Sigmoid colon (tissue), 7 donors: Measurements from ENCODE around the gene CACNG1. TPM values are rescaled to one million over a fixed set of nuclear protein-coding genes. Genes with fewer than 3 reads are reported as not detected.

Experiments used
- DNase-seq: peaks from one replicate; pipeline ENCODE4 v3.0.0-alpha.2; 2019
- H3K27ac ChIP-seq, 4 donors: fragments of 200-600 bp; sonication (generic); one replicate each; pipeline ENCODE4 v1.5.1; 2016 to 2019; ENCODE audit warnings: mild to moderate bottlenecking in 1 of 4
- H3K27me3 ChIP-seq, 3 donors: fragments of 200-600 bp; sonication (generic); one replicate each; pipeline ENCODE4 v1.5.1; 2019; ENCODE audit warnings: mild to moderate bottlenecking in 1 of 3
- H3K36me3 ChIP-seq, 4 donors: fragments of 200-600 bp; sonication (generic); one replicate each; pipeline ENCODE4 v1.5.1; 2016 to 2019
- H3K4me1 ChIP-seq, 4 donors: fragments of 200-600 bp; sonication (generic); one replicate each; pipeline ENCODE4 v1.5.1; 2017 to 2019
- H3K4me3 ChIP-seq, 4 donors: fragments of 200-600 bp; sonication (generic); one replicate each; pipeline ENCODE4 v1.5.1; 2017 to 2019; ENCODE audit warnings: mild to moderate bottlenecking in 2 of 4, moderate library complexity in 1 of 4
- H3K9me3 ChIP-seq, 4 donors: fragments of 200-600 bp in 3 of 4; sonication (generic) in 3 of 4; one replicate each; pipeline versions ENCODE4 v1.5.1 to v1.6.1; 2013 to 2019
- CTCF ChIP-seq, 4 experiments: fragments of 450-650 bp in 3 of 4; fragments of 200-600 bp in 1 of 4; IDR thresholded peaks; one replicate each; pipeline ENCODE4 v1.5.1; 2016 to 2019; ENCODE audit warnings: antibody characterized with exemption in 4 of 4, mild to moderate bottlenecking in 3 of 4, moderate library complexity in 2 of 4
- EP300 ChIP-seq, 4 donors: sonication (generic); formaldehyde crosslinking; IDR thresholded peaks; one replicate each; pipeline ENCODE4 v1.6.1; 2017; ENCODE audit warnings: antibody characterized with exemption in 4 of 4
- POLR2A ChIP-seq, 2 donors: fragments of 450-650 bp; IDR thresholded peaks; one replicate each; pipeline ENCODE4 v1.6.1; 2016; ENCODE audit warnings: antibody characterized with exemption in 2 of 2, mild to moderate bottlenecking in 2 of 2, moderate library complexity in 2 of 2
- POLR2AphosphoS5 ChIP-seq, 4 donors: sonication (generic); formaldehyde crosslinking; IDR thresholded peaks; one replicate each; pipeline ENCODE4 v1.6.1; 2017; ENCODE audit warnings: antibody characterized with exemption in 4 of 4
- WGBS, 2 donors: extraction: QIAGEN DNeasy Blood & Tissue Kit; methylation state at CpG; one replicate each; pipeline ENCODE4 v1.1.7; 2013; 5-methylcytosine and 5-hydroxymethylcytosine counted together
- intact Hi-C: fragments of 100-400 bp; cut with DNase I; formaldehyde crosslinking; loops from one replicate; pipeline ENCODE4 v1.15.1; 2023
- polyA plus RNA-seq, 3 donors: library from polyadenylated mRNA; stranded (reverse); fragments of 200-250 nt; gene quantifications; one replicate each; pipeline ENCODE4 v1.2.3, GENCODE V29; 2013
- total RNA-seq, 4 donors: library from RNA; depleted of rRNA; stranded (reverse); fragments of >200 nt; gene quantifications; one replicate each; pipeline ENCODE4 v1.1.0, GENCODE V29; 2016
- donor health status: healthy with polysubstance abuse.
- donor health status: Bipolar disorder and iron deficiency.
- donor health status: healthy.

Gene CACNG1
- total and polyA plus RNA-seq, 7 donors = not detected

GRCh38 chr17:67066717-67067116, 22.4 kb downstream of the CACNG1 start:
- no peak overlapping the region for H3K4me3 ChIP-seq
- H3K27ac ChIP-seq = no peak overlapping the region
- no peaks in the 10 kb centered on the region for H3K27me3 ChIP-seq
- intact Hi-C loops = no loop called here
- DNase-seq = no peak
- H3K9me3 ChIP-seq = no peaks in the 10 kb centered on the region
- WGBS, 2 donors = 32 to 66% methylated on average over 2 of the region's 2 CpGs
- TF ChIP-seq EP300 (IDR thresholded peaks at IDR 0.05) (no peak), POLR2A (IDR thresholded peaks at IDR 0.05) (no peak), POLR2AphosphoS5 (IDR thresholded peaks at IDR 0.05) (no peak), CTCF (IDR thresholded peaks at IDR 0.05) (no peak)
- no peaks in the 10 kb centered on the region for H3K36me3 ChIP-seq
- no peaks in the 10 kb centered on the region for H3K4me1 ChIP-seq

GRCh38 chr17:67067571-67068482, 23.5 kb downstream of the CACNG1 start:
- intact Hi-C loops = no loop called here
- peaks cover 0 to 10% (median 0%) of the 10 kb centered on the region in 4 donors for H3K36me3 ChIP-seq
- no peak overlapping the region for H3K4me3 ChIP-seq
- H3K9me3 ChIP-seq = no peaks in the 10 kb centered on the region
- TF ChIP-seq CTCF (IDR thresholded peaks at IDR 0.05) (no peak), POLR2AphosphoS5 (IDR thresholded peaks at IDR 0.05) (peak in 1 of 4 donors; percentile 8)
- no peaks in the 10 kb centered on the region for H3K4me1 ChIP-seq
- 94 to 95% methylated on average over 13 of the region's 13 CpGs for WGBS, 2 donors
- no peak overlapping the region for H3K27ac ChIP-seq
- DNase-seq = no peak
- no peaks in the 10 kb centered on the region for H3K27me3 ChIP-seq

GRCh38 chr17:67068999-67069398, 24.6 kb downstream of the CACNG1 start:
- no peak for DNase-seq
- intact Hi-C loops = no loop called here
- Histone ChIP-seq H3K27me3 (no peaks in the 10 kb centered on the region), H3K27ac (no peak overlapping the region), H3K9me3 (no peaks in the 10 kb centered on the region), H3K4me3 (no peak overlapping the region), H3K4me1 (no peaks in the 10 kb centered on the region), H3K36me3 (peaks cover 0 to 10% (median 0%) of the 10 kb centered on the region in 4 donors)
- 73 to 79% methylated on average over 3 of the region's 3 CpGs for WGBS, 2 donors
- TF ChIP-seq EP300 (IDR thresholded peaks at IDR 0.05) (no peak), POLR2A (IDR thresholded peaks at IDR 0.05) (no peak)

GRCh38 chr17:67069603-67070136, 25.3 kb downstream of the CACNG1 start:
- Histone ChIP-seq H3K9me3 (no peaks in the 10 kb centered on the region), H3K4me1 (no peaks in the 10 kb centered on the region), H3K27me3 (no peaks in the 10 kb centered on the region), H3K27ac (no peak overlapping the region), H3K36me3 (peaks cover 0 to 10% (median 0%) of the 10 kb centered on the region in 4 donors), H3K4me3 (no peak overlapping the region)
- TF ChIP-seq EP300 (IDR thresholded peaks at IDR 0.05) (no peak), POLR2A (IDR thresholded peaks at IDR 0.05) (no peak), POLR2AphosphoS5 (IDR thresholded peaks at IDR 0.05) (no peak), CTCF (IDR thresholded peaks at IDR 0.05) (no peak)
- DNase-seq = no peak
- WGBS, 2 donors = 88 to 93% methylated on average over 5 of the region's 5 CpGs
- intact Hi-C loops = no loop called here

GRCh38 chr17:67071595-67071994, 27.2 kb downstream of the CACNG1 start:
- no peak for DNase-seq
- Histone ChIP-seq H3K9me3 (no peaks in the 10 kb centered on the region), H3K4me1 (no peaks in the 10 kb centered on the region), H3K27ac (no peak overlapping the region), H3K4me3 (no peak overlapping the region), H3K36me3 (peaks cover 0 to 16% (median 0%) of the 10 kb centered on the region in 4 donors), H3K27me3 (no peaks in the 10 kb centered on the region)
- intact Hi-C loops = no loop called here
- TF ChIP-seq POLR2A (IDR thresholded peaks at IDR 0.05) = no peak
- TF ChIP-seq POLR2AphosphoS5 (IDR thresholded peaks at IDR 0.05) = no peak
- TF ChIP-seq EP300 (IDR thresholded peaks at IDR 0.05) = no peak
- TF ChIP-seq CTCF (IDR thresholded peaks at IDR 0.05) = no peak
